A549 treated with CpdA at 1 μM for 4 hours (cell line): ENCODE results near the gene ZNF134. TPM values are rescaled to one million over a fixed set of nuclear protein-coding genes. Genes with fewer than 3 reads are reported as not detected.

Source experiments
- total RNA-seq: library from RNA; stranded (reverse); fragments of 200-300 nt; extraction: Qiagen RNA extraction; gene quantifications from 5 replicates; pipeline ENCODE4 v1.2.3, GENCODE V29; 2022; ENCODE audit warnings: low read depth

ZNF134 gene
- total RNA-seq, result 7.1 to 9.5 TPM (median 8.0 TPM) in 5 replicates

DNA sequence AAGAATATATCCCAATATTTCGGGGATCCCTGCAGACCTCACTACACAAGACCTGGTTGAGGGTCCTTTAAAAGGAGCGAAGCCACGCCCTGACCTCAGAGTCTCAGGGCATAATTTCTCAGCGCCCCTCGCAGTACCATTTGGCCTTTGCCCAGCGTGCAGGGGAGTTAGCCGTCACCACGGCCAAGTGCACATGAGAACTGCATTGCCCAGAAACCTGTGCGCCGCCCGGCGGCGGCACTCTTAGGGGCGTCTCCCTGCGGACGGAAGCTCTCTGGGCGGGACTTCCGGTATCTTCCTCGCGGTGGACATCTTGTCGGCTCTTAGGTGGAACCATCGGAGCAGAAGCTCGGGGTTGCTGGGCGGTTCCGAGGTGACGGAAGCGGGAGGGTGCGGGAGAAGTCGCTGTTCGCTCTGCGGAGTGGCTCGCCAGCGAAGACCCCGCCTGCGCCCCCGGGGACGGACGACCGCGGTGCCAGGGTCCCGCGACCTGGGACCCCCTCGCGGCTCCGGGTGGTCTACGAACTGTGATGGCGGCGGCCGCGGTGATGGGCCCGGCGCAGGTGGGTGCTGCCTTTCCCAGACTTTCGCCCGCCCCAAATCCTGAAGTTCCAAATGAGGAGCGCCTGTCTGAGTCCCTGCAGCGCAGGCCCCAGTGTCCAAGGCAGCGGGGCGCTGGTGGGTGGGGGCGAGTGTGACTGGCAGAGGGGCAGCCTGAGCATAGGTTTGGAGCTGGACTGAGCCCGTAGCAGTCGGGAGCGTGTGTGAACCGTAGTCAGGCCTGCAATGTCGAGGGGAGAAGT is at the start of gene ZNF134:
Gene ZNF134, plus strand, starts transcription at position 302 of the 803 bp plus-strand sequence. CDS start 5,227 bp downstream, outside the sequence.

DNA sequence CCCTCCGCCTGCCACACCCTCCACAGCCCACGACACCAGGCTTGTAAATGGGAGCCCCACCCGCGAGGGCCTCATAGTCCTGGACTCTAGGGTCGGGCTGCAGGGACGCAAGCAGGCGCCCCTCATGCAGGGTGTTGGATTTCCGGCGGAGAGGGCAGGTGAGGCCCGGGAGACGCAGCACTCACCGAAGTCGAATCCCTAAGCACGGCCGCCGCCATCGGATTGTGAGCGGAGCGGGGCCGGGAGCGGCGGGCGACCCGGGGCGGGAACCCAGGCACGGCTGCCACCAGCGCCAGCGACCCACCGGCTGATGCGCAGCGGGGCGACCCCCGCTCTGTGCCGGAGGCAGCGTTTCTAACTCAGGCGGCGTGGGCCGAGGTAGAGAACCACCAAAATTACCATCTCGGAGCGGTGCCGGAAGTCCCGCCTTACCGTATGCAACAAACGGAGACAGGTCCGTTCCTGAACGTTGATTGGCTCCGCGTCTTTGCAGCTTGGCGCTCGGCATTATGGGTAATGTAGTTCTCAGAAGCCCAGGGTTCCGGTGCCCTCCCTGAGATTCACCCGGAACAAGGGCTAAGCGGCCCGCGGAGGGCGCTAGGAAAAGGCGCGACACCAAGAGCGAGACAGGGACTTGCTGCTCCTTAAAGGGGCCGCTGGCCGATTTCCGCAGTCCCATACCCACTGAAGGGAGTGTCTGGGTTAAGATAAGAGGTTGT is 35.4 kb upstream of the ZNF134 start, which contains the start of gene ZNF416:
Gene ZNF416, minus strand, starts transcription at position 425 of the 719 bp plus-strand sequence. Its CDS starts 207 bp downstream, at position 218.

DNA sequence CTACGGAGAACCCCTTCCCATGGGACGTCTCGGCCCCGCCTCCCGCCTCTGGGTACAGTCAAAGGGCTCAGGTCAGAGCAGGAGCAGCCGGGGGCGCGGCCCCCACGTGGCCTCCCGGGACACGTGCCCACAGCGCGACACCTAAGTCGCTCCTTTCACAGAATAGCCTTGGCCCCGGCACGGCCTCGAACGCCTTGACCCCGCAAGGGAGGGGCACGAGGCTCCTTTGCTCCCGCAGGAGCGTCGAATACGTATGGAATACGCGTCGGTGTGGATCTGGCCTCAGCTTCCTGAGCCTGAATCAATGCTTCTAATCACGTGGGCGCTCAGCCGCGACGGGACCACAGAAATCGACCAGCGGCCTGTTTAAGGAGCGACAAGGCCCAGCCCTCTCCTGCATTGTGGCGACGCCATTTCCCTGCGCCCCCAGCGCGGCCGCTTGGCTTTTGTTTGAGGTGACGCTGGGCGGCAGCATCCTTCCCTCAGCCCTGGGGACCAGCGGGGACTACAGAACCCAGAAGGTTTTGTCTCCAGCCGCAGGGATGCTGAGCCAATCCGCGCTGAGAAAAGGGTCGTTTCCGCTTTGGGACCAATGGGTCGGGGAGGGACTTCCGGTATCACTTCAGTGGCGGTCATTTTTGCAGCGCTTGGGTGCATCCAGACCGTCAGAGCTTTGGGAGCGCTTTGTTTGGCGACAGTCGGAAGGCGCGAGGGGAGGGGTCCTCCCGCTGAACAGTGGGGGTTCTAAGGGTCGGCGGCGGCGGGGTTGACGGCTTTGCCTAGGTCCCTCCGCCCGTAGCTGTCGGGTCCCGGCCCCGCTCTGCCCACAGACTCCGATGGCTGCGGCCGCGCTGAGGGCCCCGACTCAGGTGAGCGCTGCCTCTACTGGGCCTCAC is 30.3 kb upstream of the ZNF134 start, which contains the start of gene ZIK1:
Gene ZIK1, plus strand, starts transcription at position 625 of the 896 bp plus-strand sequence. Its CDS starts 212 bp downstream, at position 837.

DNA sequence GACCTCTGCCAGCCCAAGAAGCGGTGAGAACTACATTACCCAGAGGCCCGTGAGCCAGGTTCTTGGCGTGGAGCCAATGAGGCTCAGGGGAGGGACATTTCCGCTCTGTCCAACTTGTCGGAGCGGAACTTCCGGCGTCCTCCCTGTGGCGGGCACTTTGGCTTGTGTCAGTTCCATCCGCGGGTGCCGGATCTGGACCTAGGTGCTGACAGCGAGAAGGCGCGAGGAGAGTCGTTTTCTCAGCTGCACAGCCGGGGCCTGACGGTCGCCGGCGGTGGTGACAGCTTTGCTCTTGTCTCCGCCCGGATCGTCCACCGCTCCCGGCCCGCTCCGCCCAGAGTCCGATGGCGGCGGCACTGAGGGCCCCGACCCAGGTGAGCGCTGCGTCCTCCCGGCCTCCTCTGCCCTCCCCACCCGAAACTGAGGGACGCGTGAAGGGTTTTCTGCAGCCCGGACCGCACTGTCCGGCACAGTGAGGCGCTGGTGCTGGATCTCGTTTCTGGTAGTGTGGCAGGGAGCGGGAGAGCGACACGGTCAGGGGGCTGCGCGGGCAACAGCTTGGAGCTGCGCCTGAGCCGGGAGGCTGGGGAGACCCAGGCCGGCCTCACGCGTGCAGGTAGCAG is 14.2 kb upstream of the ZNF134 start, which contains the start of gene ZNF530:
Gene ZNF530, plus strand, starts transcription at position 125 of the 623 bp plus-strand sequence. CDS start 4,461 bp downstream, outside the sequence.

DNA sequence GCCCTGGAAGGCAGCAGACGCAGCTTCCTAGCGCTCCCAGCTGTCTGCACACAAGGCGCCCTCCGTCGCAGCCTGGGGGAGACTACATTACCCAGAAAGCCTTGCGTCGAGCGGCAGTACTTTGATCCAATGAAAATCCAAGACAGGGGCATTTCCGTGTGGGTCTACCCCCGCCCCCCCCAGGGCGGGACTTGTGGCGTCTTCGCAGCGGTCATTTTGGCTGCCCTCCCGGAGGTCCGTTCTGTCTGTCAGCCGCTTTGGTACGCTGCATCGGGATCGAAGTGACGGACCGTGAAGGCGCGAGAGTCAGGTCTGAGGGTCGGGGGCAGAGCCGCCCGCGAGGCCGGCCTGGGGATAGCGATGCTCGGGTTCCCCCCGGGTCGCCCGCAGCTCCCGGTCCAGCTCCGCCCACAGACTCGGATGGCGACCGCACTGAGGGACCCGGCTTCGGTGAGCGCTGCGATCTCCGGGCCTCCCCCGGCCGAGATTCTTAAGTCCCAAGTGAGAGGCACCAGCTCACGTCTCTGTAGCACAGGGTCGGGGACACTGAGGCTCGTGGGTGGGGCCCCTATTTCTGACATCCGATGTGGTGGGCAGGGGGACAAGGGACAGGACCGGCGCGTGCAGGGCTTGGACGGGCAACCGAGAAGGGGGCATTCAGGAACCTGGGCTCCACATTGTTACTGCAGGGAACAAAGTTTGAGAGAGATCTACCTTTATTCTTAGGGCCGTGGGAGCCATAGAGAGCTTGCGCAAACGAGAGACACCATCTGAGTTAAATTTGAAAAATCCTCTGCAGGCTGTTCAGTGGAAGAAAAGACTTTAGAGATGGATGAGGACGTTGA is 19.2 kb downstream of the ZNF134 start, which contains the start of gene ZNF211:
Gene ZNF211, plus strand, starts transcription at position 182 of the 845 bp plus-strand sequence. Its CDS starts 179 bp downstream, at position 361.

DNA sequence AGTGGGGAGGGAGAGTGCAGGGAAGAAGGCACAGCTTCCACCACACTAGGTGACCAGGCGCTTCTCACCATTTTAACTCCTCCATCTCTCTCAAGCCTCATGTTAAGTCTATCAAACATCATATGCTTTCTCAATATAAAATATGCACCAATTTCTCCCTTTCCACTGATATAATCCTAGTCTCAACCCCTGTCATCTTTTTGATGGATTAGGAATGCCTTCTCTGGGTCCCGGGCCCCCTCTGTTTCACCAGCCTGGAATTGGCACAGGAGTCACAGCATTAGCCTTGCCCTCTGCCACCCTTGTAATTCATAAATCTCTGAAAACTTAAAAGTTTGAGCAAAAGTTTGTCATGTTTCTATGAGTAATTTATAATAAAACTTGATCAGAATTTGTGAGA is 54.6 kb downstream of the ZNF134 start, which contains the start of gene ZSCAN4:
Gene ZSCAN4, plus strand, starts transcription at position 301 of the 400 bp plus-strand sequence. CDS start 7,211 bp downstream, outside the sequence.

Other genes with a start within 250 kb of the ZNF134 start
- 3.1 to 4.6 TPM (median 3.3 TPM) in 5 replicates for gene ZNF548, start 224.4 kb upstream of the ZNF134 start, total RNA-seq
- gene ZNF17, start 203.1 kb upstream of the ZNF134 start, total RNA-seq, result 3.9 to 5.5 TPM (median 4.6 TPM) in 5 replicates
- gene ZNF749, start 178.9 kb upstream of the ZNF134 start, total RNA-seq, result 14.7 to 17.6 TPM (median 16.6 TPM) in 5 replicates
- 0.02 to 0.09 TPM (median 0.07 TPM) in 3 of 5 replicates, not detected in the others for gene VN1R1, start 157.1 kb upstream of the ZNF134 start, total RNA-seq
- 1.1 to 1.7 TPM (median 1.5 TPM) in 5 replicates for gene ZNF772, start 136.7 kb upstream of the ZNF134 start, total RNA-seq
- 5.7 to 9.0 TPM (median 7.0 TPM) in 5 replicates for gene ZNF419, start 126.5 kb upstream of the ZNF134 start, total RNA-seq
- 3.2 to 6.0 TPM (median 5.4 TPM) in 5 replicates for gene ZNF773, start 114.3 kb upstream of the ZNF134 start, total RNA-seq
- gene ZNF549, start 86.9 kb upstream of the ZNF134 start, total RNA-seq, result 1.6 to 2.2 TPM (median 1.7 TPM) in 5 replicates
- gene ZNF550, start 54.4 kb upstream of the ZNF134 start, total RNA-seq, result 2.8 to 4.3 TPM (median 3.7 TPM) in 5 replicates
- 3.4 to 5.0 TPM (median 4.3 TPM) in 5 replicates for gene ZNF416, start 35.3 kb upstream of the ZNF134 start, total RNA-seq
- gene ZIK1, start 30.1 kb upstream of the ZNF134 start, total RNA-seq, result not detected in 5 replicates
- 3.0 to 5.5 TPM (median 4.9 TPM) in 5 replicates for gene ZNF530, start 14.4 kb upstream of the ZNF134 start, total RNA-seq
- 4.7 to 7.1 TPM (median 6.6 TPM) in 5 replicates for gene ZNF211, start 18.9 kb downstream of the ZNF134 start, total RNA-seq
- not detected in 5 replicates for gene ZSCAN4, start 54.7 kb downstream of the ZNF134 start, total RNA-seq
- gene ZNF551, start 67.7 kb downstream of the ZNF134 start, total RNA-seq, result 4.3 to 5.9 TPM (median 5.6 TPM) in 5 replicates
- not detected in 5 replicates for gene ZNF154, start 95.0 kb downstream of the ZNF134 start, total RNA-seq
- 0.75 to 0.99 TPM (median 0.80 TPM) in 5 replicates for gene ZNF671, start 113.4 kb downstream of the ZNF134 start, total RNA-seq
- gene ZNF776, start 132.6 kb downstream of the ZNF134 start, total RNA-seq, result 5.4 to 6.3 TPM (median 5.7 TPM) in 5 replicates
- gene ZNF586, start 155.4 kb downstream of the ZNF134 start, total RNA-seq, result 5.8 to 7.7 TPM (median 6.4 TPM) in 5 replicates
- 4.5 to 6.2 TPM (median 4.9 TPM) in 5 replicates for gene ZNF552, start 200.7 kb downstream of the ZNF134 start, total RNA-seq
- gene ZNF587B, start 216.1 kb downstream of the ZNF134 start, total RNA-seq, result 6.7 to 11.5 TPM (median 8.0 TPM) in 5 replicates
- gene ZNF587, start 235.6 kb downstream of the ZNF134 start, total RNA-seq, result 5.0 to 7.4 TPM (median 6.5 TPM) in 5 replicates